ENCODE results near the gene CHRDL1. TPM values are rescaled to one million over a fixed set of nuclear protein-coding genes. Genes with fewer than 3 reads are reported as not detected.
A peak's percentile ranks its signal among the peaks of the same experiment; 100 is the strongest.
"Not testable (repeated sequence)": the region's sequence is repeated elsewhere in the genome, so short reads cannot be mapped to it uniquely, and the experiment has no call there.

Gene CHRDL1, protein sequence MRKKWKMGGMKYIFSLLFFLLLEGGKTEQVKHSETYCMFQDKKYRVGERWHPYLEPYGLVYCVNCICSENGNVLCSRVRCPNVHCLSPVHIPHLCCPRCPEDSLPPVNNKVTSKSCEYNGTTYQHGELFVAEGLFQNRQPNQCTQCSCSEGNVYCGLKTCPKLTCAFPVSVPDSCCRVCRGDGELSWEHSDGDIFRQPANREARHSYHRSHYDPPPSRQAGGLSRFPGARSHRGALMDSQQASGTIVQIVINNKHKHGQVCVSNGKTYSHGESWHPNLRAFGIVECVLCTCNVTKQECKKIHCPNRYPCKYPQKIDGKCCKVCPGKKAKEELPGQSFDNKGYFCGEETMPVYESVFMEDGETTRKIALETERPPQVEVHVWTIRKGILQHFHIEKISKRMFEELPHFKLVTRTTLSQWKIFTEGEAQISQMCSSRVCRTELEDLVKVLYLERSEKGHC
- polyA plus RNA-seq (2013): 10.5 TPM

DNA sequence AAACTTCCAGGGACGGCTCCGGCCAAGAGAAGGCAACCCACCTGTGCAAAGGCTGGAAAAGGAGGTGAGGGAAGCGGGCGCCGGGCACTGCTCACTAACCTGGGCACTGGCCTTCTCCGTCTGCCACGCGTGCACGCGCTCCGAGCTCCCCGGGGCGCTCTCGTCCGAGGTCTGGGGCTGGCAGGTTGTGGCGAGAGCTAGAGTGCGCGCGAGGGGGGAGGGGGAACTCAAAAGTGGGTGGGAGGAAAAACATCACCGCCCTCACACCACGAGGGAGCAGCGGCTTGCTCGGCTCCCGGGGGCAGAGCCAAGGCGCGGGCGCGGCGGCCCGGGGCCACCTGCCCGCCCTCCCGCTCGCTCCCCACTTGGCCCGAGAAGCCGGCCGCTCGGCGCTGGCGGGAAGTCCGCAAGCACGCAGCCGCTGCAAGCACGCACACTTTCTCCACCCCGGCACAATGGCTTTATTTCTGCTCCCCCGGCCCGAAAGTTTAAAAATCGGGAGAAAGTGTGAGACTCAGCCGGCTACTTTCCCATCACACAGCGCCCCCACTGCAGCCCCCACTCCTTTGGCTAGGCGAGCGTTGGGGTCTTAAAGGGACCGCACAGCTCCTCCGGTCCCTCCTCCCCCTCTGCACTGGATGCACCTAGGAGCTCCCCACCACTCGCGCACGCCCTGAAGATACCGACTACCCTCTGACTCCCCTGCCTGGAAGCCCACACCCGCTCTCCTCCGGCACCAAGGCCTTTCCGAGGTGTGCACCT, at the start of gene CHRDL1:
TSS of gene CHRDL1 (minus strand) at position 173 of the 762 bp plus-strand sequence. CDS start 3,636 bp downstream, outside the sequence.
- no peaks in the 10 kb centered on the region for H3K36me3 ChIP-seq (ENCODE audit: control insufficient read depth in 4 of 4, insufficient read depth in 4 of 4, low read length in 3 of 4)
- ChIA-PET POLR2A (no interaction called here), CTCF (interaction anchor here (1.3 to 1.4 kb wide), 2 partner anchors 18 to 90 kb away, joined by 3 to 4 read pairs; no protein-coding TSS in a partner anchor)
- peak within 1 kb of the TSS in 1 of 2 experiments; percentile 5 for H3K27ac ChIP-seq (ENCODE audit: insufficient read depth in 1 of 2, low read depth in 1 of 2, low read length in 2 of 2, poor library complexity in 1 of 2, severe bottlenecking in 2 of 2)
- WGBS (ENCODE audit: insufficient coverage): 25% methylated on average over 36 of the region's 60 CpGs
- H3K4me1 ChIP-seq (ENCODE audit: control extremely low read depth in 1 of 4, control insufficient read depth in 4 of 4, insufficient read depth in 4 of 4, low read length in 3 of 4): peaks cover 2 to 18% (median 6%) of the 10 kb centered on the region in 4 experiments
- peak within 1 kb of the TSS; percentile 39 to 76 (median 62) for H3K4me3 ChIP-seq (ENCODE audit: control insufficient read depth in 1 of 7, extremely low read depth in 1 of 7, insufficient read depth in 4 of 7, low read depth in 2 of 7, low read length in 6 of 7)
- no peaks in the 10 kb centered on the region for H3K9me3 ChIP-seq (ENCODE audit: control extremely low read depth in 1 of 5, control insufficient read depth in 4 of 5, insufficient read depth in 2 of 5, low read depth in 1 of 5, low read length in 4 of 5)
- H3K27me3 ChIP-seq (replicated peaks in 2 of 5; ENCODE audit: control insufficient read depth in 4 of 5, insufficient read depth in 5 of 5, low read length in 4 of 5): peaks cover 0 to 33% (median 0%) of the 10 kb centered on the region in 5 experiments
- peak; percentile 52 to 76 (median 73) for DNase-seq

DNA sequence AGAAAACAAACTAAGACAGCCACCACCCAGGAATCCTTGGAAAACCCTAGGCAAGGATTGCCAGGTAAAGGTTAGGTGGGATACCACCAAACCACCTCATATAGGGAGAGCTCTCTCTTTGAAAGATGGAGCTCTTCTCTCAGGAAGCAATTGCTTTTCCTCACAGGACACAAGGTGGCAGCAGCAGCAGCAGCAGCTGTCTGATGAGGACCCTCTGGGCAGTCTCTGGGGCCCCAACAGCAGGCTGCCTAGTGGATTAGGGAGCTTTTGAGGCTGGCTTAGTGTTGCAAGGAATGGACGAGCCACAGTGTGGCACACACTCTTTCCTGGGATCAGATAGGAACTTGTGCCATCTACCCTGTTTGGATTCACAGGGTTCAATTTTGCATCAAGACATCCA, 41.4 kb upstream of the CHRDL1 start:
- Histone ChIP-seq H3K36me3 (ENCODE audit: control insufficient read depth in 4 of 4, insufficient read depth in 4 of 4, low read length in 3 of 4) (no peaks in the 10 kb centered on the region), H3K27ac (ENCODE audit: insufficient read depth in 1 of 2, low read depth in 1 of 2, low read length in 2 of 2, poor library complexity in 1 of 2, severe bottlenecking in 2 of 2) (no peak overlapping the region), H3K4me3 (ENCODE audit: control insufficient read depth in 1 of 7, extremely low read depth in 1 of 7, insufficient read depth in 4 of 7, low read depth in 2 of 7, low read length in 6 of 7) (no peak overlapping the region), H3K9me3 (ENCODE audit: control extremely low read depth in 1 of 5, control insufficient read depth in 4 of 5, insufficient read depth in 2 of 5, low read depth in 1 of 5, low read length in 4 of 5) (no peaks in the 10 kb centered on the region), H3K27me3 (replicated peaks in 2 of 5; ENCODE audit: control insufficient read depth in 4 of 5, insufficient read depth in 5 of 5, low read length in 4 of 5) (peaks cover 0 to 4% (median 0%) of the 10 kb centered on the region in 5 experiments), H3K4me1 (ENCODE audit: control extremely low read depth in 1 of 4, control insufficient read depth in 4 of 4, insufficient read depth in 4 of 4, low read length in 3 of 4) (no peaks in the 10 kb centered on the region)
- CTCF ChIA-PET: interaction anchor here (1.3 to 1.9 kb wide), 3 partner anchors 10 to 408 kb away, joined by 3 to 5 read pairs (median 4); no protein-coding TSS in a partner anchor
- no peak for DNase-seq
- 75% methylated on average over 1 of the region's 1 CpG for WGBS (ENCODE audit: insufficient coverage)
- POLR2A ChIA-PET: no interaction called here

- no peaks in the 10 kb centered on the region for H3K4me1 ChIP-seq (ENCODE audit: control extremely low read depth in 1 of 4, control insufficient read depth in 4 of 4, insufficient read depth in 4 of 4, low read length in 3 of 4)
- H3K36me3 ChIP-seq (ENCODE audit: control insufficient read depth in 4 of 4, insufficient read depth in 4 of 4, low read length in 3 of 4): no peaks in the 10 kb centered on the region
- H3K27me3 ChIP-seq (replicated peaks in 2 of 5; ENCODE audit: control insufficient read depth in 4 of 5, insufficient read depth in 5 of 5, low read length in 4 of 5): peaks cover 0 to 4% (median 0%) of the 10 kb centered on the region in 5 experiments
- no peak overlapping the region for H3K27ac ChIP-seq (ENCODE audit: insufficient read depth in 1 of 2, low read depth in 1 of 2, low read length in 2 of 2, poor library complexity in 1 of 2, severe bottlenecking in 2 of 2)
- no peak overlapping the region for H3K4me3 ChIP-seq (ENCODE audit: control insufficient read depth in 1 of 7, extremely low read depth in 1 of 7, insufficient read depth in 4 of 7, low read depth in 2 of 7, low read length in 6 of 7)
- CTCF ChIA-PET: interaction anchor here (1.3 to 1.9 kb wide), 2 partner anchors 12 to 409 kb away, joined by 3 to 5 read pairs; no protein-coding TSS in a partner anchor
- no peaks in the 10 kb centered on the region for H3K9me3 ChIP-seq (ENCODE audit: control extremely low read depth in 1 of 5, control insufficient read depth in 4 of 5, insufficient read depth in 2 of 5, low read depth in 1 of 5, low read length in 4 of 5)
- no peak for DNase-seq
- POLR2A ChIA-PET: no interaction called here
Measured at GRCh38 chrX:110836451-110836850, 40.8 kb upstream of the CHRDL1 start.

DNA sequence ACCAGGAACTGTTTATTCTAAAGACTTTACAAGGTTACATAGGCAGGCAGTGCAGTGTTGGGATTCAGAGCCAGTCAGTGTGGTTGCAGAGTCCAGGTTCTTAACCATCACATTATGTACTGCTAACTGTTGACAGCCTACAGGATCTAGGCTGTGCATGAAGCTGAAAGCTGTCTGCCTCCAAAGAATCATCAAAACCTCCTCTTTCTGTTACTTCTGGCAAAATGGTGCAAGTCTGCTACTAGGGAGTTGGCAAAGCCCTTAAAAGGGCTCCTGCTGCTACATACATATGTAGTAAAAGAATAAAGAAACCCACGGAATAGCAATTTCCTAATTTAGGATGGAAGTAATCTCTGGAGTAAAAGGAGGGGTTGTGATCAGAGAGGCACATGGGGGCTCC, 40.4 kb upstream of the CHRDL1 start:
- ChIA-PET CTCF (interaction anchor here (1.3 to 1.9 kb wide), 2 partner anchors 13 to 409 kb away, joined by 3 to 5 read pairs; no protein-coding TSS in a partner anchor), POLR2A (no interaction called here)
- no peaks in the 10 kb centered on the region for H3K4me1 ChIP-seq (ENCODE audit: control extremely low read depth in 1 of 4, control insufficient read depth in 4 of 4, insufficient read depth in 4 of 4, low read length in 3 of 4)
- H3K9me3 ChIP-seq (ENCODE audit: control extremely low read depth in 1 of 5, control insufficient read depth in 4 of 5, insufficient read depth in 2 of 5, low read depth in 1 of 5, low read length in 4 of 5): no peaks in the 10 kb centered on the region
- DNase-seq: no peak
- peaks cover 0 to 4% (median 0%) of the 10 kb centered on the region in 5 experiments for H3K27me3 ChIP-seq (replicated peaks in 2 of 5; ENCODE audit: control insufficient read depth in 4 of 5, insufficient read depth in 5 of 5, low read length in 4 of 5)
- H3K4me3 ChIP-seq (ENCODE audit: control insufficient read depth in 1 of 7, extremely low read depth in 1 of 7, insufficient read depth in 4 of 7, low read depth in 2 of 7, low read length in 6 of 7): no peak overlapping the region
- no CpG with 5 or more reads among the region's 1 CpG for whole genome bisulfite sequencing (ENCODE audit: insufficient coverage)
- no peaks in the 10 kb centered on the region for H3K36me3 ChIP-seq (ENCODE audit: control insufficient read depth in 4 of 4, insufficient read depth in 4 of 4, low read length in 3 of 4)
- H3K27ac ChIP-seq (ENCODE audit: insufficient read depth in 1 of 2, low read depth in 1 of 2, low read length in 2 of 2, poor library complexity in 1 of 2, severe bottlenecking in 2 of 2): no peak overlapping the region

DNA sequence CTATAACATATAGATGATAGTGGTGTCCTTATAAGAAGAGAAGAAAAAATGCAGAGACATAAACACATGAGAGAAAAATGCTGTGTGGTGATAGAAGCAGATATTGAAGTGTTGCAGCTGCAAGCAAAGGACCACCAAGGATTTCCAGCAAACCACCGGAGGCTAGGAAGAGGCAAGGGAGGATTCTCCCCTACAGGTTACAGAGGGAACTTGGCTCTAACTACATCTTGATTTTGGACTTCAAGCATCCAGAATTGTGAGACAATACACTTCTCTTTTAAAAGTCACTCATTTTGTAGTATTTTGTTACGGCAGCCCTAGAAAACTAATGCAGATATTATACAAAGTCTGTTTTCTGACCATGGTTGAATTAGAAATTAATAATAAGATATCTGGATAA, 30.4 kb upstream of the CHRDL1 start:
- POLR2A ChIA-PET: no interaction called here

DNA sequence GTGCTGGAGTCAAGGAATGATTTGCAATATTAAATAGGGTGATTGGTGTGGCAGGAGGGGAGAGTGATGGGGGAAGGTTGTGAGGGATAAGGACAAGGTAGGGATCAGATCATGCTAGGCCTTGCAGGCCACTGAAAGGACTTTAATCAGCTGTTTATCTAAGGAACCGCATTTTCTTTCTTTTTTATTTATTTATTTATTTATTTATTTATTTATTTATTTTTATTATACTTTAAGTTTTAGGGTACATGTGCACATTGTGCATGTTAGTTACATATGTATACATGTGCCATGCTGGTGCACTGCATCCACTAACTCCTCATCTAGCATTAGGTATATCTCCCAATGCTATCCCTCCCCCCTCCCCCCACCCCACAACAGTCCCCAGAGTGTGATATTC, 20.9 kb upstream of the CHRDL1 start:
- H3K4me1 ChIP-seq (ENCODE audit: control extremely low read depth in 1 of 4, control insufficient read depth in 4 of 4, insufficient read depth in 4 of 4, low read length in 3 of 4); POLR2A ChIA-PET; H3K4me3 ChIP-seq (ENCODE audit: control insufficient read depth in 1 of 7, extremely low read depth in 1 of 7, insufficient read depth in 4 of 7, low read depth in 2 of 7, low read length in 6 of 7); H3K9me3 ChIP-seq (ENCODE audit: control extremely low read depth in 1 of 5, control insufficient read depth in 4 of 5, insufficient read depth in 2 of 5, low read depth in 1 of 5, low read length in 4 of 5); H3K27ac ChIP-seq (ENCODE audit: insufficient read depth in 1 of 2, low read depth in 1 of 2, low read length in 2 of 2, poor library complexity in 1 of 2, severe bottlenecking in 2 of 2); DNase-seq; CTCF ChIA-PET; H3K27me3 ChIP-seq (replicated peaks in 2 of 5; ENCODE audit: control insufficient read depth in 4 of 5, insufficient read depth in 5 of 5, low read length in 4 of 5); H3K36me3 ChIP-seq (ENCODE audit: control insufficient read depth in 4 of 4, insufficient read depth in 4 of 4, low read length in 3 of 4): not testable (repeated sequence)
- WGBS (ENCODE audit: insufficient coverage): no CpG with 5 or more reads among the region's 1 CpG

More for the DNA sequence above, 30.4 kb upstream of the CHRDL1 start:
- Histone ChIP-seq H3K4me1 (ENCODE audit: control extremely low read depth in 1 of 4, control insufficient read depth in 4 of 4, insufficient read depth in 4 of 4, low read length in 3 of 4) (no peaks in the 10 kb centered on the region), H3K27me3 (replicated peaks in 2 of 5; ENCODE audit: control insufficient read depth in 4 of 5, insufficient read depth in 5 of 5, low read length in 4 of 5) (no peaks in the 10 kb centered on the region), H3K36me3 (ENCODE audit: control insufficient read depth in 4 of 4, insufficient read depth in 4 of 4, low read length in 3 of 4) (no peaks in the 10 kb centered on the region), H3K9me3 (ENCODE audit: control extremely low read depth in 1 of 5, control insufficient read depth in 4 of 5, insufficient read depth in 2 of 5, low read depth in 1 of 5, low read length in 4 of 5) (no peaks in the 10 kb centered on the region), H3K4me3 (ENCODE audit: control insufficient read depth in 1 of 7, extremely low read depth in 1 of 7, insufficient read depth in 4 of 7, low read depth in 2 of 7, low read length in 6 of 7) (no peak overlapping the region), H3K27ac (ENCODE audit: insufficient read depth in 1 of 2, low read depth in 1 of 2, low read length in 2 of 2, poor library complexity in 1 of 2, severe bottlenecking in 2 of 2) (no peak overlapping the region)
- CTCF ChIA-PET: no interaction called here
- no peak for DNase-seq
- 80% methylated on average over 1 of the region's 2 CpGs for WGBS (ENCODE audit: insufficient coverage)
